GM19328 (cell line): ENCODE measurements around the gene ATP6V0A1.

Source experiments
- ATAC-seq: cut with Tn5 transposase; IDR thresholded peaks from one replicate; pipeline ENCODE4 v1.9.1; 2021; ENCODE audit warnings: mild to moderate bottlenecking, moderate library complexity; ENCODE audit not compliant: unreplicated experiment

Gene ATP6V0A1

GRCh38 chr17:42518046-42518754 lies 59.5 kb downstream of the ATP6V0A1 start:
- ATAC-seq = no peak

GRCh38 chr17:42518755-42519545 lies 60.3 kb downstream of the ATP6V0A1 start:
- no peak for ATAC-seq

- no peak for ATAC-seq
Measured at GRCh38 chr17:42519546-42520491, 61.1 kb downstream of the ATP6V0A1 start.

- no peak for ATAC-seq
Measured at GRCh38 chr17:42520540-42520951, 61.9 kb downstream of the ATP6V0A1 start.

- no peak for ATAC-seq
Measured at GRCh38 chr17:42521036-42521435, 62.4 kb downstream of the ATP6V0A1 start.

GRCh38 chr17:42521666-42522262 lies 63.1 kb downstream of the ATP6V0A1 start:
- ATAC-seq = no peak

- no peak for ATAC-seq
Measured at GRCh38 chr17:42522263-42522790, 63.6 kb downstream of the ATP6V0A1 start.

GRCh38 chr17:42522798-42523278 lies 64.2 kb downstream of the ATP6V0A1 start:
- no peak for ATAC-seq

GRCh38 chr17:42525221-42525620 lies 66.5 kb downstream of the ATP6V0A1 start:
- no peak for ATAC-seq

GRCh38 chr17:42526031-42526444 lies 67.4 kb downstream of the ATP6V0A1 start:
- no peak for ATAC-seq

- ATAC-seq = no peak
Measured at GRCh38 chr17:42527932-42528331, 69.3 kb downstream of the ATP6V0A1 start.

GRCh38 chr17:42529061-42529460 lies 70.4 kb downstream of the ATP6V0A1 start:
- no peak for ATAC-seq

GRCh38 chr17:42530952-42531454 lies 72.3 kb downstream of the ATP6V0A1 start:
- no peak for ATAC-seq

GRCh38 chr17:42531455-42532354 lies 73.0 kb downstream of the ATP6V0A1 start:
- ATAC-seq = no peak

GRCh38 chr17:42535155-42536047 lies 76.7 kb downstream of the ATP6V0A1 start:
- ATAC-seq = no peak

GRCh38 chr17:42536048-42536371 lies 77.3 kb downstream of the ATP6V0A1 start, which contains the start of gene NAGLU:
Gene NAGLU (plus strand): TSS chr17:42536241. CDS start chr17:42536273, 32 bp downstream.
- ATAC-seq = peak; percentile 73

GRCh38 chr17:42536372-42537155 lies 77.9 kb downstream of the ATP6V0A1 start:
- peak; percentile 62 for ATAC-seq
